BJ (cell line): ENCODE results near the gene FIGNL2. TPM values are rescaled to one million over a fixed set of nuclear protein-coding genes. Genes with fewer than 3 reads are reported as not detected.

Experiments
- CTCF ChIA-PET: fragments of 350-600 bp; formaldehyde crosslinking; extraction: SDS; loops from one replicate; lab custom pipeline; 2021; ENCODE audit warnings: antibody characterized with exemption, inconsistent platforms; lab: Yijun Ruan, JAX
- POLR2A ChIA-PET: fragments of 300-600 bp; sonication (Branson Sonifier 250); formaldehyde crosslinking; extraction: SDS; loops from one replicate; lab custom pipeline; 2021; ENCODE audit warnings: antibody characterized with exemption; lab: Charles Lee
- DNase-seq: peaks from one replicate; pipeline ENCODE4 v3.0.0-alpha.2; 2011; ENCODE audit warnings: low read depth
- H3K27me3 ChIP-seq: 2 replicates; pipeline ENCODE4 v1.6.0; 2011; ENCODE audit warnings: low read length; ENCODE audit not compliant: control insufficient read depth, insufficient read depth
- H3K36me3 ChIP-seq: 2 replicates; pipeline ENCODE4 v1.5.1; 2011; ENCODE audit warnings: low read length; ENCODE audit not compliant: control insufficient read depth, insufficient read depth
- H3K4me3 ChIP-seq: 2 replicates; pipeline ENCODE4 v1.5.1; 2011; ENCODE audit warnings: low read depth, mild to moderate bottlenecking, control low read depth, low read length
- CTCF ChIP-seq: IDR thresholded peaks from 2 replicates; pipeline ENCODE4 v1.5.1; 2011; ENCODE audit warnings: low read depth, mild to moderate bottlenecking, control low read depth, inconsistent platforms, low read length, moderate library complexity; ENCODE audit not compliant: insufficient read depth
- polyA plus RNA-seq: library from polyadenylated mRNA; depleted of rRNA; stranded (reverse); fragments of >200 nt; gene quantifications from 2 replicates; pipeline ENCODE4 v1.2.3, GENCODE V29; 2011

Gene FIGNL2
- polyA plus RNA-seq, 1 experiment = 0.01 TPM

- TF ChIP-seq CTCF = no peak
- Histone ChIP-seq H3K36me3 (no peaks in the 10 kb centered on the region), H3K27me3 (no peaks in the 10 kb centered on the region; the same call in 1 of the 2 replicates), H3K4me3 (no peak overlapping the region)
- DNase-seq = no peak
- ChIA-PET POLR2A (no interaction called here), CTCF (interaction anchor here (0.8 to 4.8 kb wide), 11 partner anchors 10 to 453 kb away, joined by 3 to 63 read pairs (median 9); partner anchors contain the start of gene SLC4A8)
Observed at GRCh38 chr12:51874000-51874399, 25.5 kb upstream of the FIGNL2 start.

- ChIA-PET POLR2A (no interaction called here), CTCF (interaction anchor here (0.8 to 4.8 kb wide), 7 partner anchors 9 to 453 kb away, joined by 3 to 63 read pairs (median 6); partner anchors contain the start of gene SLC4A8)
Observed at GRCh38 chr12:51873251-51873994, 24.9 kb upstream of the FIGNL2 start.

GRCh38 chr12:51872689-51872981 lies 24.1 kb upstream of the FIGNL2 start:
- no peak overlapping the region for H3K4me3 ChIP-seq
- no peak for TF ChIP-seq CTCF
- no peaks in the 10 kb centered on the region; the same call in 1 of the 2 replicates for H3K27me3 ChIP-seq
- ChIA-PET POLR2A (no interaction called here), CTCF (interaction anchor here (0.9 to 4.8 kb wide), 5 partner anchors 8 to 452 kb away, joined by 3 to 63 read pairs (median 3); no protein-coding TSS in a partner anchor)
- no peak for DNase-seq
- H3K36me3 ChIP-seq = no peaks in the 10 kb centered on the region

More at GRCh38 chr12:51873251-51873994, 24.9 kb upstream of the FIGNL2 start:
- H3K27me3 ChIP-seq = no peaks in the 10 kb centered on the region; the same call in 1 of the 2 replicates
- no peak for DNase-seq
- no peak for TF ChIP-seq CTCF
- H3K4me3 ChIP-seq = no peak overlapping the region
- H3K36me3 ChIP-seq = no peaks in the 10 kb centered on the region

GRCh38 chr12:51871918-51872688 lies 23.6 kb upstream of the FIGNL2 start:
- Histone ChIP-seq H3K27me3 (no peaks in the 10 kb centered on the region; the same call in 1 of the 2 replicates), H3K36me3 (no peaks in the 10 kb centered on the region), H3K4me3 (no peak overlapping the region)
- ChIA-PET POLR2A (interaction anchor here (0.6 kb wide), 1 partner anchor 14 kb away, joined by 5 read pairs; no protein-coding TSS in a partner anchor), CTCF (interaction anchor here (0.7 to 3.7 kb wide), 5 partner anchors 9 to 451 kb away, joined by 3 to 23 read pairs (median 3); no protein-coding TSS in a partner anchor)
- no peak for TF ChIP-seq CTCF
- DNase-seq = no peak

GRCh38 chr12:51871126-51871525 lies 22.6 kb upstream of the FIGNL2 start:
- ChIA-PET CTCF (interaction anchor here (0.7 to 3.7 kb wide), 4 partner anchors 47 to 450 kb away, joined by 3 to 23 read pairs (median 9); no protein-coding TSS in a partner anchor), POLR2A (interaction anchor here (0.6 kb wide), 1 partner anchor 15 kb away, joined by 5 read pairs; no protein-coding TSS in a partner anchor)
- Histone ChIP-seq H3K36me3 (no peaks in the 10 kb centered on the region), H3K27me3 (no peaks in the 10 kb centered on the region; the same call in 1 of the 2 replicates), H3K4me3 (no peak overlapping the region)
- no peak for DNase-seq
- no peak for TF ChIP-seq CTCF
